Karpas-422 (cell line): Measurements from ENCODE around the gene PPIAL4G. TPM values are rescaled to one million over a fixed set of nuclear protein-coding genes. Genes with fewer than 3 reads are reported as not detected.
"Not testable (repeated sequence)": the region's sequence is repeated elsewhere in the genome, so short reads cannot be mapped to it uniquely, and the experiment has no call there.

ENCODE experiments used
- DNase-seq: peaks from one replicate; pipeline ENCODE4 v3.0.0-alpha.2; 2015
- H2AFZ ChIP-seq: fragments of 200-600 bp; sonication (generic); 2 replicates; pipeline ENCODE4 v1.6.1; 2014; ENCODE audit warnings: antibody characterized with exemption, low read length, mixed read lengths
- H3K27ac ChIP-seq: fragments of 200-600 bp; sonication (generic); 2 replicates; pipeline ENCODE4 v1.5.1; 2014; ENCODE audit warnings: mild to moderate bottlenecking, low read length, moderate library complexity
- H3K27me3 ChIP-seq: fragments of 200-600 bp; sonication (generic); 2 replicates; pipeline ENCODE4 v1.6.1; 2014; ENCODE audit warnings: low read length, mixed read lengths
- H3K36me3 ChIP-seq: fragments of 200-600 bp; sonication (generic); 2 replicates; pipeline ENCODE4 v1.6.1; 2014; ENCODE audit warnings: low read length, mixed read lengths; ENCODE audit not compliant: insufficient read depth
- H3K4me1 ChIP-seq: fragments of 200-600 bp; sonication (generic); 2 replicates; pipeline ENCODE4 v1.6.1; 2014; ENCODE audit warnings: mild to moderate bottlenecking, low read length, mixed read lengths
- H3K4me2 ChIP-seq: fragments of 200-600 bp; sonication (generic); 2 replicates; pipeline ENCODE4 v1.6.1; 2014; ENCODE audit warnings: low read length, low read depth, mild to moderate bottlenecking; ENCODE audit not compliant: poor library complexity, severe bottlenecking
- H3K4me3 ChIP-seq: fragments of 200-600 bp; sonication (generic); 2 replicates; pipeline ENCODE4 v1.5.1; 2014; ENCODE audit warnings: mild to moderate bottlenecking, antibody characterized with exemption, low read length, mixed read lengths
- H3K79me2 ChIP-seq: fragments of 200-600 bp; sonication (generic); 2 replicates; pipeline ENCODE4 v1.6.1; 2014; ENCODE audit warnings: mild to moderate bottlenecking, low read length, mixed read lengths
- H3K9ac ChIP-seq: fragments of 200-600 bp; sonication (generic); 2 replicates; pipeline ENCODE4 v1.6.0; 2014; ENCODE audit warnings: low read length
- H3K9me2 ChIP-seq: fragments of 200-600 bp; sonication (generic), shearing (Covaris generic); replicated peaks from 2 replicates; pipeline ENCODE4 v1.6.0; 2014; ENCODE audit warnings: mild to moderate bottlenecking, low read length, moderate library complexity; ENCODE audit not compliant: insufficient read depth
- H3K9me3 ChIP-seq: fragments of 300-700, 200-600 bp; sonication (generic); 2 replicates; pipeline ENCODE4 v1.6.1; 2014; ENCODE audit warnings: low read length, mixed read lengths
- H4K20me1 ChIP-seq: fragments of 200-600 bp; sonication (generic); 2 replicates; pipeline ENCODE4 v1.6.1; 2014; ENCODE audit warnings: mild to moderate bottlenecking, antibody characterized with exemption, low read length, low read depth; ENCODE audit not compliant: insufficient read depth
- small RNA-seq: library from RNA; depleted of rRNA; stranded (forward); fragments of <200 nt; gene quantifications from one replicate; pipeline ENCODE3, GENCODE V24; 2014
- total RNA-seq: library from RNA; depleted of rRNA; stranded (reverse); fragments of >200 nt; shearing (Covaris generic); gene quantifications from 2 replicates; pipeline ENCODE4 v1.2.3, GENCODE V29; 2014; ENCODE audit warnings: low replicate concordance; rRNA removed

Gene PPIAL4G
- total RNA-seq, 1 experiment from 2014 or later: not detected

DNA sequence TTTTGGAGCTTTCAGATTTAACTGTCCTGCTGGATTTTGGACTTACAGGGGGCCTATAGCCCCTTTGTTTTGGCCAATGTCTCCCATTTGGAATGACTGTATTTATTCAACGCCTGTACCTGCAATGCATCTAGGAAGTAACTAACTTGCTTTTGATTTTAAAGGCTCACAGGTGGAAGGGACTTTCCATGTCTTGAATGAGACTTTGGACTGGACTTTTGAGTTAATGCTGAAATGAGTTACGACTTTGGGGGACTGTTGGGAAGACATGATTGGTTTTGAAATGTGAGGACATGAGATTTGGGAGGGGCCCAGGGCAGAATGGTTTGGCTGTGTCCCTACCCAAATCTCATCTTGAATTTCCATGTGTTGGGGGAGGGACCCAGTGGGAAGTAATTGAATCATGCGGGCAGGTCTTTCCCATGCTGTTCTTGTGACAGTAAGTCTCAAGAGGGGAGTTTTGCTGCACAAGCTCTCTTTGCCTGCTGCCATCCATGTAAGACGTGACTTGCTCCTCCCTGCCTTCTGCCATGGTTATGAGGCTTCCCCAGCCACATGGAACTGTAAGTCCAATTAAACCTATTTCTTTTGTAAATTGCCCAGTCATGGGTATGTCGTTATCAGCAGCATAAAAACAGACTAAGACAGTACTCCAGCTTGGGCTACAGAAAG, 43.3 kb downstream of the PPIAL4G start:
- H4K20me1 ChIP-seq, H3K36me3 ChIP-seq, H2AFZ ChIP-seq, H3K9me2 ChIP-seq, H3K9me3 ChIP-seq, H3K27me3 ChIP-seq, H3K79me2 ChIP-seq, H3K4me1 ChIP-seq, H3K4me3 ChIP-seq, H3K4me2 ChIP-seq, H3K9ac ChIP-seq, DNase-seq, H3K27ac ChIP-seq: not testable (repeated sequence)

GRCh38 chr1:148435406-148435805, 47.7 kb downstream of the PPIAL4G start:
- Histone ChIP-seq H2AFZ (no peak overlapping the region), H3K9me2 (no peaks in the 10 kb centered on the region), H3K9me3 (no peaks in the 10 kb centered on the region), H3K36me3 (no peaks in the 10 kb centered on the region), H3K4me1 (peaks cover 4% of the 10 kb centered on the region), H3K27ac (no peak overlapping the region), H4K20me1 (no peaks in the 10 kb centered on the region), H3K9ac (no peak overlapping the region), H3K4me3 (no peak overlapping the region), H3K4me2 (no peak overlapping the region), H3K79me2 (no peaks in the 10 kb centered on the region), H3K27me3 (no peaks in the 10 kb centered on the region)
- no peak for DNase-seq

GRCh38 chr1:148434832-148435231, 48.3 kb downstream of the PPIAL4G start:
- Histone ChIP-seq H4K20me1 (no peaks in the 10 kb centered on the region), H3K4me1 (peaks cover 4% of the 10 kb centered on the region), H3K4me3 (no peak overlapping the region), H2AFZ (no peak overlapping the region), H3K27me3 (no peaks in the 10 kb centered on the region), H3K9ac (no peak overlapping the region), H3K9me2 (no peaks in the 10 kb centered on the region), H3K79me2 (no peaks in the 10 kb centered on the region), H3K27ac (no peak overlapping the region), H3K4me2 (no peak overlapping the region), H3K36me3 (no peaks in the 10 kb centered on the region), H3K9me3 (no peaks in the 10 kb centered on the region)
- DNase-seq: no peak

- not testable (repeated sequence) for H4K20me1 ChIP-seq, H3K27me3 ChIP-seq, H3K4me3 ChIP-seq, H3K9ac ChIP-seq, H2AFZ ChIP-seq, H3K9me3 ChIP-seq, H3K79me2 ChIP-seq, DNase-seq, H3K9me2 ChIP-seq, H3K27ac ChIP-seq, H3K4me1 ChIP-seq, H3K4me2 ChIP-seq, H3K36me3 ChIP-seq
Observed at GRCh38 chr1:148432916-148433317, 50.2 kb downstream of the PPIAL4G start.

Small RNA genes within 50 kb of the gene (small RNA-seq; reads per million reads assigned to genes)
- 0.24 reads per million for gene RF00003

Other genes with a start within 250 kb of the PPIAL4G start
- gene NBPF14, start 112.7 kb upstream of the PPIAL4G start, total RNA-seq: 1.7 and 2.4 TPM in 2 replicates